ENCODE results near the gene TSPAN5. TPM values are rescaled to one million over a fixed set of nuclear protein-coding genes. Genes with fewer than 3 reads are reported as not detected.

Gene TSPAN5
- total RNA-seq, 1 donor from 2014 or later: 42.6 TPM

DNA sequence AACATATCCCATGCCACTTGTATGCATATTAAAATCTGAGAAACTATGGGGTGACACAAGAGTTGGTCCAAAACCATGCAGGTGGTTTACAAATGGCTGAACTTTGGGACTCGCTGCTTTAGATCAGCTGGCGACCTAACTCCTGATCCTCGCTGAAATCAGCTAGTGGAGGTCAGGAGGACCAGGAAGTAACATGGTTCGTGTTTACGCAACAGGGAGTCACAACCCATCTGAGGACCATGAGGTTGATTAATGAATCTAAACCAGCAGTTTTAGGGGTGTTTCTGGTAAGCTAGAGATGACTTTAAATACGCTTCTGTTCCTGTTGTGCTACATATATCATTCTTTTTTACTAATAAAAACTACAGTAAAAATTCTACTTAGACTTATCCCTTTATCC, 12.9 kb downstream of the TSPAN5 start:
- no peak for DNase-seq (ENCODE audit: low spot score)

DNA sequence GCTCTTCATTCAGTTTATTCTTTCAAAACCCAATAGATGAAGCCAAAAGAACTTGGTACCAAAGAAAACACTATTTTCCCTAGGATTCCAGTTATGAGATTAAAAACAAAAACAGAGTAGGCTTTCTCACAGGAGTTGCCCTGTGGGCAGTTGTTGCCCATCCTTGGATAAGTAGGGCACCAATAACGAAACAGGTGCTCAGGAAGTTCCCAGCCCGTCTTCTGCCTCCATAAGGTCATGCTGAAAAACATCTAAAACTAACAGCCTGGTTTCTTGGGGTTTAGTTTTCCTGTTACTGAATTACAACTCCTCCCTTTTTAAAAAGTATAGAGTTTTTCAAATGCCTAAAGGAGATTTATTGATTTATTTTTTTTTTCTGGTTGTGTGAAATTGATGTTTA, 14.7 kb downstream of the TSPAN5 start:
- no peak for DNase-seq (ENCODE audit: low spot score)

- DNase-seq (ENCODE audit: low spot score): no peak
These were observed 15.4 kb downstream of the TSPAN5 start for GRCh38 chr4:98642991-98643426.

- DNase-seq (ENCODE audit: low spot score): no peak
These were observed 16.3 kb downstream of the TSPAN5 start for GRCh38 chr4:98641906-98642668.

GRCh38 chr4:98641376-98641775, 17.0 kb downstream of the TSPAN5 start:
- no peak for DNase-seq (ENCODE audit: low spot score)

DNA sequence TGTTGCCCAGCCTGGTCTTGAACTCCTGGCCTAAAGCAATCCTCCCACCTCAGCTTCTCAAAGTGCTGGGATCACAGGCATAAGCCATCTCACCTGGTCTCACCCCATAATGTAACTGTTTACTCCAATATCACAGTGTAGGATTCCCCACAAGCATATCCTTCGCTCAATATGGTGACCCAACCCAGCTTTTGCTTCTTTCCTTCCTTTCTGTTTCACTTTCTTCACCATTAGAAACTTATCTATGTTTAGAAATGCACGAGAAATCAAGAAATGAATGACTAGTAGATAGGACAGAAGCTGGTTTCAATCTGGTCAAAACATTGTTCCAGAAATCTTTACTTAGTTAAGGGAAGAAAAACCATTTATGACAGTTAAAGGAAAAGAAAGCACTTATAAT, 18.9 kb downstream of the TSPAN5 start:
- DNase-seq (ENCODE audit: low spot score): no peak

GRCh38 chr4:98639108-98639507, 19.3 kb downstream of the TSPAN5 start:
- no peak for DNase-seq (ENCODE audit: low spot score)

GRCh38 chr4:98638661-98639060, 19.8 kb downstream of the TSPAN5 start:
- DNase-seq (ENCODE audit: low spot score): no peak

DNA sequence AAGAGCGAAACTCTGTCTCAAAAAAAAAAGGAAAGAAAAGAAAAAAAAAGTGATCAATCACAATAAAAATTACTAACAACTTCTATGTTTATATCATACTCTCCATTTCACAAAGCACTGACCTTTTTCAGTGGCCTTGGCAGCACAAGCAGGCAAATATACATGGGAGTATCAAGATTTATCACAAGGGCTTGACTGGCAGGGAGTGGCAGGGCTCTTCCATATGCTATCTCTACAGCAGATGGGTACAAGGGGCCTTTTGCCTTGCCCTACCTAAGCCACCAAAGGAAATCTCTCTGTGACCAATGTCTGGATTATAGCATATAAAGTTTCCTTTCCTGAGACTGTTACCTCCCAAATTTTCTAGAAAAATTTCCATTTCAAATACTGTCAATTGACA, 24.4 kb downstream of the TSPAN5 start:
- no peak for DNase-seq (ENCODE audit: low spot score)

DNA sequence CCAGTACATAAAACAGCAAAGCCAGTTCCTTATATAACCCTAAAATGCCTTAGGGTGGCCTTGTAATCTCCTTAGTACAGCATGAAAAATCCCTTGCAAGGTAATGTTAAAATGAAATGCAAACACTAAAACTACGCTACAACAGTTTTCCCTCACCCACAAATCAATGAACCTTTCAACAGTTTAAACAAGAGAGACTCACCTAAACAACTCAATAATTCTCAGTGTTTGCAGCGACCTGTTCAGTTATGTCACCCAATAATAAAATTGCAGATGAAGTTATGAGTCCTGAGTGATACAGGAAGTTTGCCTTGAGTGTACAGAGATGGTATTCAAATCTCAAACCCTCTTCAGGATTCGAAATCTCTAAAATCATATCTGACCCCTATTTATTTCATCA, 25.3 kb downstream of the TSPAN5 start:
- no peak for DNase-seq (ENCODE audit: low spot score)

DNA sequence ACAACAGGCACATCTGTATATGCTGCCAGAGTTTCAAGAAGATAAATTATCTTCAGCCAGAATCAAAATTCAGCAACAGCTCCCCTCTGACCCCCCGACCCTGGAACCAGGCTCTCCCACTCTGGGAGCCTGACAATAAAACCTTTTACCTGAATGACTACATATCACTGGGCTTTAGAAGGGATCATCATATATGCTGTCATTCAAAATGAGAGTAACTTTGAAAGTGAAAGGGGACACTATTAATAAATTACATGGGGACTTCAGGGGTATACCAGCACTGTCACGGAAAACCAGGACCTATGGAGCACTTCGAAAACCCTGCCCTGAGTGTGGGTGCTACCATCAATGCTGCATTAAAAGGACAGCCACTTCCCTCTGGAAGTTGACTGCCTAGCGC, 26.2 kb downstream of the TSPAN5 start:
- DNase-seq (ENCODE audit: low spot score): no peak

DNA sequence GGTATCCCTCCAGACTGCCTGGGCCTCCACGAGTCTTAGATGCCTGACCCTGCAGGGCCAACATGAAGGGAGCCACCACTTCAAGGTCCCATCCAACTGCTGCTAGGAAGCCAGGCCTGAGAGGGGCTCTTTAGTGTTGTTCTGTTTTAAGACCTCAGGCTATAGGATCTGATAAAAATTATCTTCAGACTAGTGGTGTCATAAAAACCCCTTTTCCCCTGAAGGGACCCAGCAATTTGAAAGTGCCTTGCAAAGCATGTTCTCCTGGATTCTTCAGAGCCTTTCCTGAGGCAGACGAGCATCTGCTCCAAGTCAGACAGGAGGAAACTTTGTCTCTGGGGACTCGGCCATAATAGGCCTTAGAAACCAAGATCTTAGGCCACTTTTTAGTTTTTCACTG, 26.9 kb downstream of the TSPAN5 start:
- no peak for DNase-seq (ENCODE audit: low spot score)

DNA sequence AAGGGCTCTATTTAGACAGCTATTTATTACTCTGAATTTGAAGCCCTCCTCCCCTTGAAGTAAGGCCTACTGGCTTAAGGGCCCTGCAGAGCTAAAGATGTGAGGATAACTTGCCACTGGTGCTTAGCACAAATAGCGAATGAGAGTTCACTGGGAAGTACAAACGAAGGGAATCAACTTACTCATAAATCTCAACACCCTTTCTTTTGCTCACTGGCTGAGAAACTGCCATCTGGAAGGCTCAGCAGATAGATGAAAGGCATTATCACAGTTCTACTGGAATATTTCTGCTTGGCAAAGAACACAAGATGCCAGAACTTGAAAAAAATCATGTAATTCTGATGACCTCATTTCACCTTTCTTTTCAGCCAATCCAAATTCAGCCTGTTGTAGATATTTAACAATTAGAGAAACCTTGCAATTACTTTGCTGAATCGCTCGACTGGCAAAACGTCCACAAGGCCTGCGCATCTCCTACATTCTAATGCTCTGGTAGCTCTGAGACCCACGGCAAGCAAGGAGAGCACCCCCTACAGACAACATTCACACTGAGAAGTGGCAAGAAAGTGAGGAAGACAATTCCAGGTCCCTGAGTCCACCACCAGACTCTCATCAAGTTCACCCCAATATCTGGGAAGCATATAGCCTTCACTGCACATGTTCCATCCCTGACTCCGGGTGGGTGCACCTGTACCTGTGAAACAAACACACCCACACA, 27.5 kb downstream of the TSPAN5 start:
- DNase-seq (ENCODE audit: low spot score): peak; percentile 93

DNA sequence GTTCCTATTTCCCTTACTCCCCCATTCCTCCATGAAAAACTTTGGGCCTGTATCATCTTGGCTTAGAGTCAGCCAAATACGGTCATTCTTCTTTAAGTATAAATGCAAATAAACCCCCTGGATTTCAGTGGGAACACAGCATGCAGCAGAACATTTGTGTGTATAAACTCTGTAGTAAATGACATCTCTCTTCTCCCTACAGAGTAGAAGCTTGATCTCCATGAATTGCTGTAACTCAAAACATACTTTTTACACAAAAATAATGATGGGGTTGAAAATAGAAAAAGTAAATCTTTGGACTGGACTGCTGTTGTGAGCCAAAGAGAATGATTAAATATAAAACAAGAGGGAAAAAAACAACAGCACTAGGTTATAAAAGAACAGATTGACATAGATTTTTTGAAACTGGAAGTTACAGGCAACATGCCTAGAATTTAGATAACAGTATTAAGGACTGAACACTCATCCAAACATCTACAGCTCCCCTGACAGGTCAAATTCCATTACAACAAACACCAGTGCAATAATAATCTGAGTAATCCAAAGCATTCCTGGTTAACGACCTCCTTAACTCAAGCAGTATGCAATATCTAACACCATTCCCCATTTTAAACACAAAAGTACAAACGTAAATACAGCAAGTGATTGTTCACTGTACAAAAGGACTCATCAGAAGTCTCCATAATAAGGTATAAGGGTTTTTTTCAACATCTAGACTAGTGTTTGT, 30.7 kb downstream of the TSPAN5 start:
- peak; percentile 84 for DNase-seq (ENCODE audit: low spot score)

DNA sequence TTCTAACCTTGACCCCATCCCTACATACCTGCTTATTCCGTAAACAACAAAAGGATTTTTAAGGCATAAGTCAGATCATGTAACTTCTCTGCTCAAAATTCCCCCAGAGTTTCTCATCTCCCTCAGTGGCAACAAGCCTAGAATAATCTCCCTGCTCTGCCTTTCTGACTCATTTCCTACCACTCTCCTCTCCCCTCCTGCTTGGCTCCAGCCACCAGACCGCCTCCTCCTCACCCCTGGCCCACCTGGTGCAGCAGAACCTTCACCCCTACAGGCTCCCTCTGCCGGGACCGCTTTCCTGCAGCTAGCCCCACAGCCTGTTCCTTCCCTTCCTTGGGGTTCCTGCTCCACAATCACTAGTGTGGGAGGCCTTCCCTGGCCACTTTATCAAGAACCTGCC, 32.1 kb downstream of the TSPAN5 start:
- peak; percentile 76 for DNase-seq (ENCODE audit: low spot score)

- no peak for DNase-seq (ENCODE audit: low spot score)
These were observed 32.5 kb downstream of the TSPAN5 start for GRCh38 chr4:98625920-98626319.

DNA sequence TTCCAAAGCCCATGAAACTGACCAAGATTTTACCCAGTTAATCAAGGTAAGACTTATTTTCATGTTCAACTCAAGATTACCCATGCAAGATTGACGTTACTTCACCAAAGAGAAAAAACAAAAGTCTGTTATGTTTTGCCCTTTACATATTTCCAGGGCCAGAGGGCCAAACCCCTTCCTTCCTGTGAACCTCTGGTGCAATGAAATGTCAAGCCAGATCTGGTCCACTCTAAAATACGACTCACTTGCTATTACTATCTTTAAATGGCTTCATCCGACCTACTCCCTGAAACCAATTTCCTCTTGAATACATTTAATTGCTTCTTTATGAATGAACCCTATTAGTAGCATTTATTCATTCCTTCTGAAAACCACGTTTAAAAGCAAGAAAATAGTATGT, 33.0 kb downstream of the TSPAN5 start:
- DNase-seq (ENCODE audit: low spot score): no peak

DNA sequence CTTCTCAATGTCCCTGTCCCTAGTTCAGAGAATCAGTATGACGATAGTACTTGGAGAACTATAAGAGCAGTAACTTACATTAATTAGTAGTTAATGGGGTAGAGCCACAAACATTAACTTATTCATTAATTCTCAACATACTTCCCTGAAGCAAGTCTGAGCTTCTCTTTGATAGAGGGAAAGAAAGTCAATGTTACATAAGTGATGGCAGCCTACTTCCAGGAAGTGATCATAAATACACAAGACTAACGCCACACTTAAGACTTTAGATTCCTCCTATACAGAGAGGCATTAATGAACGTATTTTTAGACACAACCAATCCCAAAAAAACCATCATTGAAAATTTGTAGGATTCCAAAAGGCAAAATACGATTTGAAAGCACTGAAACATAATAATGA, 33.8 kb downstream of the TSPAN5 start:
- DNase-seq (ENCODE audit: low spot score): no peak

DNA sequence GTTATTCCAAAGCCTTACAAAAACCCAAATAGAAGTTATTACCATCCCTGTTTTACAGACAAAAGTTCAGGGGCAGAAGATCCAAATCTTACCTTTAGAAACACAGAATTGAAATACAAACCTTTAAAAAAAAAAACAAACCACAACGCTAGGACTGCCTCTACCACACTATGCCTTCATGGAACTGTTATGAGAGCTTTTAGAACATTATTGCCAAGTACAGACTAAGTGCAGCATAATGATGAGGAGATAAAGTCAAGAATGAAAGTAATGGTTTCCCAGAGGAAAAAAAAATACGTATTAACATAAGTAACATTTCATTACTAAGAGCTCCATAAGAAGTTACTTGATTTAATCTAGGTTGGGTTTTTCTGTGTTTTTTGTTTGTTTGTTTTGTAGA, 34.3 kb downstream of the TSPAN5 start:
- DNase-seq (ENCODE audit: low spot score): no peak

DNA sequence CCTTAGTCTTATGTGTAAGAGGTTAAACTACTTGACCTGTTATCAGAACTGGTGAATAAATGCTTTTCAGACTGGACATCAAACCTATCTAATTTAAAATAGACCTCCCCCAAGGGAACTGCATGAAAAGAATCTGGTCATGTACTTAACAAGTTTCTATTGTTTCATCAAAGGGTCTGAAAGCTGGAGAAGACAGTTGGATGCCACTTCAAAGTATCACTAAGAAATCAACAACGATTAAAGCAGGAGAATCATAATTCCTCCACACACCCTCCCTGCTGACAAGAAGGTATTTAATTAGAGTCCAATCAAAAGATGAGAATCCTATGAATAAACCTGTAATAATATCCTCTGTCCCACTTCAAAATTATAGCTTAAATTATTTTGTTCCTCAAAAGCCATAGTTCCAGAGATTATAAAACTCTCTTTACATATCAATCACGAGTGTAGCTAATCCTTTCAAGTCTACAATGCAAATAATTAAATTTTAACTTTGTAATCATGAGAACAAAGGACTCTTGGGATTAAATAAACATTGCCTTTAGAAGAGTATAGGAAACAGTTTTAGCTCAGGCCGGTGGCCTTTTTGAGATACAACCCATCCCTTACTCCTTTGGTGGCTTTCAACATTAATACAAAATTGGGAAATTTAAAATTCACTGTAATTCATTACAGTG, 35.1 kb downstream of the TSPAN5 start:
- no peak for DNase-seq (ENCODE audit: low spot score)

GRCh38 chr4:98620087-98620784, 38.2 kb downstream of the TSPAN5 start:
- DNase-seq (ENCODE audit: low spot score): no peak
